GM18951 (cell line): ENCODE measurements around the gene MUC5AC.
"Not testable (repeated sequence)": the region's sequence is repeated elsewhere in the genome, so short reads cannot be mapped to it uniquely, and the experiment has no call there.

ENCODE experiments used
- POLR2A ChIP-seq: IDR thresholded peaks from 4 replicates; pipeline ENCODE4 v1.6.1; 2011; ENCODE audit warnings: mild to moderate bottlenecking; ENCODE audit not compliant: insufficient read length, insufficient read depth; ENCODE audit errors: extremely low read depth
- in situ Hi-C: fragments of 300-500 bp; cut with MboI; formaldehyde crosslinking; loops from one replicate; pipeline ENCODE4 v1.12.0; 2022; ENCODE audit warnings: low sequenced_read_pairs, mixed read lengths, inconsistent platforms; ENCODE audit not compliant: unreplicated experiment

Gene MUC5AC

GRCh38 chr11:1236316-1237127, 78.8 kb downstream of the MUC5AC start:
- TF ChIP-seq POLR2A = no peak
- in situ Hi-C loops = no loop called here

GRCh38 chr11:1237128-1237580, 79.4 kb downstream of the MUC5AC start:
- TF ChIP-seq POLR2A = no peak
- in situ Hi-C loops = no loop called here

GRCh38 chr11:1237851-1238250, 80.1 kb downstream of the MUC5AC start:
- no peak for TF ChIP-seq POLR2A
- in situ Hi-C loops = no loop called here

- in situ Hi-C loops = no loop called here
- no peak for TF ChIP-seq POLR2A
These were observed 81.2 kb downstream of the MUC5AC start for GRCh38 chr11:1238767-1239595.

GRCh38 chr11:1239596-1240205, 81.9 kb downstream of the MUC5AC start:
- in situ Hi-C loops = no loop called here
- no peak for TF ChIP-seq POLR2A

- no peak for TF ChIP-seq POLR2A
- in situ Hi-C loops = no loop called here
These were observed 83.0 kb downstream of the MUC5AC start for GRCh38 chr11:1240771-1241170.

- in situ Hi-C loops = no loop called here
- no peak for TF ChIP-seq POLR2A
These were observed 84.0 kb downstream of the MUC5AC start for GRCh38 chr11:1241706-1242105.

GRCh38 chr11:1242289-1242688, 84.5 kb downstream of the MUC5AC start:
- no peak for TF ChIP-seq POLR2A

GRCh38 chr11:1242751-1243150, 85.0 kb downstream of the MUC5AC start:
- in situ Hi-C loops = not testable (repeated sequence)

More at GRCh38 chr11:1242289-1242688, 84.5 kb downstream of the MUC5AC start:
- in situ Hi-C loops = no loop called here

- in situ Hi-C loops = not testable (repeated sequence)
These were observed 85.8 kb downstream of the MUC5AC start for GRCh38 chr11:1243521-1243920.

GRCh38 chr11:1244557-1244956, 86.8 kb downstream of the MUC5AC start:
- in situ Hi-C loops = not testable (repeated sequence)

- in situ Hi-C loops = not testable (repeated sequence)
These were observed 88.0 kb downstream of the MUC5AC start for GRCh38 chr11:1245717-1246116.

- in situ Hi-C loops = not testable (repeated sequence)
These were observed 88.5 kb downstream of the MUC5AC start for GRCh38 chr11:1246301-1246700.

- in situ Hi-C loops = not testable (repeated sequence)
These were observed 89.3 kb downstream of the MUC5AC start for GRCh38 chr11:1247026-1247425.

- in situ Hi-C loops = not testable (repeated sequence)
These were observed 91.2 kb downstream of the MUC5AC start for GRCh38 chr11:1248951-1249350.

GRCh38 chr11:1250411-1250810, 92.7 kb downstream of the MUC5AC start:
- in situ Hi-C loops = not testable (repeated sequence)
